Measurements from ENCODE around the gene IL16. TPM values are rescaled to one million over a fixed set of nuclear protein-coding genes. Genes with fewer than 3 reads are reported as not detected.

IL16 gene
- total RNA-seq, 2 donors from 2014 or later, result 11.1 to 17.1 TPM

DNA sequence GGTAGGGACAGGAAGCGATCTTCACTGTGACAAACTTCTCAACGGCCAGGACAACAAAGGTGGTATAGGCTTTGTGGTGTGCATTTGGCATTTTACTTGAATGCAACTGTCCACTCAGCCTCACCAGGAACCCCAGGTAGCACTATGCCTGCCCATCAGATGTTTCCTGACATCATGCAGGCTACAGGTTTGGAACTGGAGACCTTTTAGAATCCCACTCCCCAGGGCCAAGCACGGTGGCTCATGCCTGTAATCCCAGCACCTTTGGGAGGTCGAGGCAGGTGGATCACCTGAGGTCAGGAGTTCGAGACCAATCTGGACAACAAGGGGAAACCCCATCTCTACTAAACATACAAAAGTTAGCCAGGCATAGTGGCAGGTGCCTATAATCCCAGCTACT, 117.7 kb downstream of the IL16 start:
- Histone ChIP-seq H3K27ac (no peak overlapping the region), H3K4me1 (ENCODE audit: control insufficient read depth in 1 of 2, low read depth in 2 of 2) (peaks cover 5 to 25% of the 10 kb centered on the region in 2 donors), H3K27me3 (replicated peaks; ENCODE audit: insufficient read depth) (no peaks in the 10 kb centered on the region), H3K9me3 (no peaks in the 10 kb centered on the region), H3K36me3 (peaks cover 5% of the 10 kb centered on the region), H3K4me3 (no peak overlapping the region)
- DNase-seq (ENCODE audit: low spot score) (no peak), ATAC-seq (ENCODE audit: insufficient number of reproducible peaks, low FRiP score, low read depth) (no peak)
- TF ChIP-seq, protein P1, sequence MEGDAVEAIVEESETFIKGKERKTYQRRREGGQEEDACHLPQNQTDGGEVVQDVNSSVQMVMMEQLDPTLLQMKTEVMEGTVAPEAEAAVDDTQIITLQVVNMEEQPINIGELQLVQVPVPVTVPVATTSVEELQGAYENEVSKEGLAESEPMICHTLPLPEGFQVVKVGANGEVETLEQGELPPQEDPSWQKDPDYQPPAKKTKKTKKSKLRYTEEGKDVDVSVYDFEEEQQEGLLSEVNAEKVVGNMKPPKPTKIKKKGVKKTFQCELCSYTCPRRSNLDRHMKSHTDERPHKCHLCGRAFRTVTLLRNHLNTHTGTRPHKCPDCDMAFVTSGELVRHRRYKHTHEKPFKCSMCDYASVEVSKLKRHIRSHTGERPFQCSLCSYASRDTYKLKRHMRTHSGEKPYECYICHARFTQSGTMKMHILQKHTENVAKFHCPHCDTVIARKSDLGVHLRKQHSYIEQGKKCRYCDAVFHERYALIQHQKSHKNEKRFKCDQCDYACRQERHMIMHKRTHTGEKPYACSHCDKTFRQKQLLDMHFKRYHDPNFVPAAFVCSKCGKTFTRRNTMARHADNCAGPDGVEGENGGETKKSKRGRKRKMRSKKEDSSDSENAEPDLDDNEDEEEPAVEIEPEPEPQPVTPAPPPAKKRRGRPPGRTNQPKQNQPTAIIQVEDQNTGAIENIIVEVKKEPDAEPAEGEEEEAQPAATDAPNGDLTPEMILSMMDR (IDR thresholded peaks at IDR 0.05), result no peak

DNA sequence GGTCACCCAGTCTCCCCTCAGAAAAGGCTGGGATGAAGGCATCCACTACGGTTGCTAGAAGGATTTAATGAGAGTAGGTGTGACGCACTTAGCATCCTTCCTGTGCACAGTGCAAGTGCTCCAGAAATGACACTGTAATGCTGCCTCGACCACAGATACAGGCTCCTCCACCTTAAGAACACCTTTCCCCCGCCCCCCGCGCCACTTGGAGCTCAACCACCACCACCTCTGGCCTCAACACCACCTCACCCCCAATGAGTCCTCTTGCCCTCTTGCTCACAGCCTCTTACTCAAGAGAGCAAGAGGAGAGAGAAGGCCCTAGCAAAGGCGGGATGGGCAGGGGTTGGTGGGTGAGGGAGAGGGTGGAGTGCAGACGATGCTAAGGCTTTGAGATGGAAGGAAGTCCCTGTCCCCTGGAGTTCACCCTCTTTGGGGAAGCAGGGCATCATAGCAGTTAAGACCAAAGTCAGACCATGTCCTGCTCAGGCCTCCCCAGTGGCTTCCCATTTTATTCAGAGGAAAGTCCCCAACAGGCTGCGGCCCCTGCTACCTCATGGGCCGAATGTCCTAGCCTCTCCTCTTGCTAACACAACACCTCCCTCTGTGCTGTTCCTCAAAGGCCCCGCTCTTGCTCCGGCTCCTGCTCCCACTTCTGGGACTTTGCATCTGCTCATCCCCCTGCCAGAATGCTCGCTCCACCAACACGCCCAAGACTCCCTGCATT, 118.9 kb downstream of the IL16 start:
- TF ChIP-seq, protein P1 (IDR thresholded peaks at IDR 0.05), result no peak
- H3K9me3 ChIP-seq, result no peaks in the 10 kb centered on the region
- H3K27ac ChIP-seq, result no peak overlapping the region
- DNase-seq (ENCODE audit: low spot score) (no peak), ATAC-seq (ENCODE audit: insufficient number of reproducible peaks, low FRiP score, low read depth) (no peak)
- H3K36me3 ChIP-seq, result peaks cover 5% of the 10 kb centered on the region
- H3K4me3 ChIP-seq, result no peak overlapping the region
- H3K4me1 ChIP-seq (ENCODE audit: control insufficient read depth in 1 of 2, low read depth in 2 of 2), result peaks cover 5 to 25% of the 10 kb centered on the region in 2 donors
- H3K27me3 ChIP-seq (replicated peaks; ENCODE audit: insufficient read depth), result no peaks in the 10 kb centered on the region

DNA sequence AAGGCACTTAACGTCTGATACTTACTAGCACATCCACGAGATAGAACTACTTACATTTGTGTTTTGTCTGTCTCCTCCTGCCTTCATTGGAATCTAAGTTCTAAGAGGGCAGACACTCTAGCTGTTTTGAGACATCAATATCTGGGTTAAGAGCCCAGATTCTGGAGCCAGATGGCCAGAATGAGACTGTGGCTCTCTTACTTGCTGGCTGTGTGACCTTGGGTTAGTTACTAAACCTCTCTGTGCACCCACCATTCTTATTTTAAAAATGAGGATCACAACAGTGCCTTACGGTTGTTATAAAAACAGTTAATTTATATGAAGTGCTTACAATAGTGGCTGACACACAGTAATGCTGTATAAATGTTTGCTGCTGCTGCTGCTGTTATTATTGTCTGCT, 119.6 kb downstream of the IL16 start:
- Histone ChIP-seq H3K4me3 (no peak overlapping the region), H3K9me3 (no peaks in the 10 kb centered on the region), H3K4me1 (ENCODE audit: control insufficient read depth in 1 of 2, low read depth in 2 of 2) (peaks cover 5 to 20% of the 10 kb centered on the region in 2 donors), H3K27ac (no peak overlapping the region), H3K36me3 (peaks cover 5% of the 10 kb centered on the region), H3K27me3 (replicated peaks; ENCODE audit: insufficient read depth) (no peaks in the 10 kb centered on the region)
- ATAC-seq (ENCODE audit: insufficient number of reproducible peaks, low FRiP score, low read depth) (no peak), DNase-seq (ENCODE audit: low spot score) (no peak)
- TF ChIP-seq, protein P1 (IDR thresholded peaks at IDR 0.05), result no peak

DNA sequence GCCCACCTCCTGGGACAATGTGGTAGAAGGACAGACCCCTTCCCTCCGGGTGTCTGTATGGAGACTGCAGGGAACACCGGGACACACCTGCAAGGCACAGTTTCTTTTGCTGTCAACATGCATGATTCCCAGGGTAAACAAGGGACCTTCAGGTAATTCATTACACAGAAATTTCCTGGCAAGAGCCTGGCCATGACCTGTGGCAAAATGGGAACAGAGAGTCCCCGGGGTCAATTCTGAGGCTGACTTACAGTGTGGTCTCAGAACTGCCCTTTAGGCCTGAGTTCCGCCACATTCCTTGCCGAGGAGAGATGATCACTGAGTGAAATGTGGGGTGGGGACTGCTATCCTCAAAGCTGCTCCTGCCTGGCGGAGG, 121.0 kb downstream of the IL16 start:
- no peaks in the 10 kb centered on the region for H3K9me3 ChIP-seq
- H3K27me3 ChIP-seq (replicated peaks; ENCODE audit: insufficient read depth), result no peaks in the 10 kb centered on the region
- DNase-seq (ENCODE audit: low spot score), result no peak
- TF ChIP-seq, protein P1 (IDR thresholded peaks at IDR 0.05), result no peak
- peaks cover 3 to 17% of the 10 kb centered on the region in 2 donors for H3K4me1 ChIP-seq (ENCODE audit: control insufficient read depth in 1 of 2, low read depth in 2 of 2)
- no peak overlapping the region for H3K27ac ChIP-seq
- no peak overlapping the region for H3K4me3 ChIP-seq
- peaks cover 5% of the 10 kb centered on the region for H3K36me3 ChIP-seq
- ATAC-seq (ENCODE audit: insufficient number of reproducible peaks, low FRiP score, low read depth), result no peak

DNA sequence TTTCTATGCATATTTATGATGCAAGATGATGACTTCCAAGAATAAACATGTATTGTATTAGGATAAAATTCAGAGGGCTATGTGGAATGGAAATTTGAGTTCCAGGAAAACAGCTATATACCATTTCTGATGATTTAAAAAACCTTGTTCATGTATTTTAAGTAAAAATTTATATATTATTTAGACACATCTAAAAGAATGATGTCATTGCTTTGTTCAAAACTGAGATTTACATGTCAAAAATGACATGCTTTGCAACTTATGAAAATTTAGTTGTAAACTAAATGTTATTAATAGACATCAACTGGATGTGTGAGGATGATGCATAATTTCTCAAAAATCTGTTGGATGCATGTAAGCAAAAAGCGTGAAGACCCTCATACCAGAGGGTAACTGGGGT, 125.0 kb downstream of the IL16 start:
- H3K36me3 ChIP-seq, result peaks cover 5% of the 10 kb centered on the region
- H3K27me3 ChIP-seq (replicated peaks; ENCODE audit: insufficient read depth), result no peaks in the 10 kb centered on the region
- TF ChIP-seq, protein P1 (IDR thresholded peaks at IDR 0.05), result no peak
- DNase-seq (ENCODE audit: low spot score) (no peak), ATAC-seq (ENCODE audit: insufficient number of reproducible peaks, low FRiP score, low read depth) (no peak)
- no peaks in the 10 kb centered on the region for H3K9me3 ChIP-seq
- peaks cover 3 to 24% of the 10 kb centered on the region in 2 donors for H3K4me1 ChIP-seq (ENCODE audit: control insufficient read depth in 1 of 2, low read depth in 2 of 2)
- H3K27ac ChIP-seq, result no peak overlapping the region
- H3K4me3 ChIP-seq, result no peak overlapping the region
